Left forelimb (tissue), 1 donor: ENCODE measurements around the gene STIM1.
"Not testable (repeated sequence)": the region's sequence is repeated elsewhere in the genome, so short reads cannot be mapped to it uniquely, and the experiment has no call there.

Source experiments
- DNase-seq: peaks from one replicate; pipeline ENCODE4 v3.0.0-alpha.2; 2018; ENCODE audit warnings: low spot score

The STIM1 gene

DNA sequence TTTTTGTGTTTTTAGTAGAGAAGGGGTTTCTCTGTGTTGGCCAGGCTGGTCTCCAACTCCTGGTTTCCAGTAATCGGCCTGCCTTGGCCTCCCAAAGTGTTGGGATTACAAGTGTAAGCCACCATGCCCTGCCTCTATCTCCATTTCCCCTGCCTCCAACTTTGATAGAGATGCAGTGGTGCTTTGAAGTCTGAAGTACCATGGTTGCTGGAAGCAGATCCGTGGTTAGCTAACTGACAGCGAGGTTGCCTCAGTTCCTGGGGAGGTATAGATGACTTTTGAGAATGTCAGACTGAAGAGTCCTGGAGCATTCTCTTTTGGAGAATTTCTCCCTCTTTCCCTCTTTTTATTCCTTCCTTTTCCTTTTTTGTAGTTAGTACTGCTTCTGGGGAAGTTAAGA, 127.6 kb downstream of the STIM1 start:
- DNase-seq, result no peak

DNA sequence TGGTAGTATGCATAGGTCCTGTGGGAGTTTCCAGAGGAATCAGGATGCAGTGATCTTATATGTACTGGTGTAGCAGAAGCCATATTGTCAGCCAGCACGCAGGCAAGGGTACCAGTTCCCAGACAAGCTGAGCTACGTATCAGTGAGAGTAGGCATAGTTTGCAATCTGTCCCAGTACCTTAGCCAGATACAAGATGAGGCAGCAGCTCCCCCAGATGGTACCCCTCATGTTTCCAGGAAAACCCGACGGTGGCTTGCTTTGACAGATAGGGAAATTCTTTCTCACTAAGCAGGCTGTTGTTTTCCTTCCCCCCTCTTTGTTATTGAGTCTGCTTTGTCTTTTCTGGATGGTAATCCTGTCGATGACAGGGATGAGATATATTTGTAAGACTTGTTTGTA, 129.4 kb downstream of the STIM1 start:
- DNase-seq, result no peak

DNA sequence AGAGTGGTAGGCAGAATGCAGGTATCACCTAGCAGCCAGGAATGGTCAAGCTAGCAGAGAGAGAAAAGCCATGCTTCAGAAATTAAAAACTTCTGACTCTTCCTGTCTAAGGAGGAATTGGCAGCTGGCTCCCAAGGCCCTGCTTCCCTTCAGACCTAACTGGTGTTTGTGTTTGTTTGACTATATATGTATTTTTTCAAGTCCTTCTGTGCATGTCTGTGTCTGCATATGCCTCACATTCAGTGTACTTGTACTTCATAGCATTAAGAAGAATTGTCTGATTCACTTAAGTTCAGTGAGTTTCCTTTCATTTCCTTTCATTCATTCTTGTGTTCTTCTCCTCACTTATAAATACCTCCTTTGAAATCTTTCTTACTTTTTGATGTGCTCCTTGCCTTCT, 130.2 kb downstream of the STIM1 start:
- no peak for DNase-seq

DNA sequence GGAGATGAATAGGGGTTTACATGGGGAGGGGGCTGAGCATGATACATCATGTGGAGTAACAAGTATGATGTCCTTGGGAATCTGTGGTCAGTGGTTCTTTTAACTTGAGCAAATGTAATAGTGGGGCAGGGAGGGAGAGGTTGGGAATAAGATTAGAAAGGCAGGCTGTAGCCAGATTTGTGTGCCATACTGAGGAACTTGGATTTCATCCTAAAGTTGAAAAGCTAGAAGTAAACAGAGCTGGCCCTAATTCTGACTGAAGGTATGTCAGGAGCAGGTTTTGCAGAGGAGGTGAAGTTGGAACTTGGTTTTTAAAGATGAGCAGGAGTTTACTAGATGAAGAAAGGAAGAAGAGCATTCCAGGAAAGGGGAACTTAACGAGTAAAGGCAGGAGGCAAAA, 130.8 kb downstream of the STIM1 start:
- no peak for DNase-seq

DNA sequence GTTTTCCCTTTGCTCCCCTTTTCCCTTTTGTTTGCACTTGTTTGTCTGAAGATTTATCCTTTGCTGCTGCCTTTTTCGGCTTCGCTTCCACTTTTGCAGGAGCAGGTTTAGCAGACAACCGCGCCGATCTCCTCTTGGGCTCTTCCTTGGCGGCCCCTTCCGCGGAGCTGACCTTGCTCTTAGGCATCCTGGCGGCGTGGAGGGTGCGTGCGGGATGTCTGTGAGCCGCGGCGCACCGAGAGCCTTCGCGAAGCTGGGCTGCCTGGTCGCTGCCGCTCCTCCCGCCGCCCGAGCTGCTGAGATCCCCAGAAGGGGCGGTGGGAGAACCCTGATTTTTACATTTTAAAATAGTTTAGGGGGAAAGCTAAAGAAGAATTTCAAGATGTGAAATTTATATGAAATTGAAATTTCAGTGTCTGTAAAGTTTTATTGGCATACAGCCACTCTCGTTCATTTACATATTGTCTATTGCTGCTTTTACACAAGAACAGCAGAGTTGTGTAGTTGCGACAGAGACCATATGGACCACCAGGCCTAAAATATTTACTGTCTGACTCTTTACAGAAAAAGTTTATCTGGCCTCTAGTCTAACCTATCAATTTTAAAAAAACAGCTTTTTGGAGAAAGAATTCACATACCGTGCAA, 133.9 kb downstream of the STIM1 start:
- DNase-seq, result no peak

DNA sequence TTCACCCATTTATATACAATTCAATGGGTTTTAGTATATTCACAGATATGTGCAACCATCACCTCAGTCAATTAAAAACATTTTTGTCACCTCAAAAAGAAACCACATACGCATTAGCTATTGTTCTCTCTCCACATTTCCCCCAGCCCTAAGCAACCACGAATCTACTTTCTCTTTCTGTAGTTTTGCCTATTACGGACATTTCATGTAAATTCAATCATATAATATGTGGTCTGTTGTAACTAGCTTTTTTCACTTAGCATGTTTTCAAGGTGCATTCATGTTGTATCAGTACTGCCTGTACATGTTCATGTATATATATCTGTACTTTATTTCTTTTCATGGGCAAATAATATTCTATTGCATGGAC, 134.4 kb downstream of the STIM1 start:
- no peak for DNase-seq

DNA sequence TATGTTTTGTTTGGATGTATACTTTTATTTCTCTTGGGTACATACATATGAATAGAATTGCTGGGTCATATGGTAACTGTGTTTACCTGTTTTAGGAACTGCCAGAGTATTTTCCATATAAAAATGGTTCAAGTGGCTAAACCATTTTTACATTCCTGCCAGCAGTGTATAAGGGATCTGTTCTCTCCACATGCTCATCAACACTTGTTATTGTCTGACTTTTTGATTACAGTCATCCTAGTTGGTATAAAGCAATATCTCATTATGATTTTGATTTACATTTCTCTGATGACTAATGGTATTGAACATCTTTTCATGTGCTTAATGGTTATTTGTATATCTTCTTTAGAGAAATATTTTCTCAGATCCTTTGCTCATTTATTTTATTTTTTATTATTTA, 134.9 kb downstream of the STIM1 start:
- DNase-seq, result no peak

DNA sequence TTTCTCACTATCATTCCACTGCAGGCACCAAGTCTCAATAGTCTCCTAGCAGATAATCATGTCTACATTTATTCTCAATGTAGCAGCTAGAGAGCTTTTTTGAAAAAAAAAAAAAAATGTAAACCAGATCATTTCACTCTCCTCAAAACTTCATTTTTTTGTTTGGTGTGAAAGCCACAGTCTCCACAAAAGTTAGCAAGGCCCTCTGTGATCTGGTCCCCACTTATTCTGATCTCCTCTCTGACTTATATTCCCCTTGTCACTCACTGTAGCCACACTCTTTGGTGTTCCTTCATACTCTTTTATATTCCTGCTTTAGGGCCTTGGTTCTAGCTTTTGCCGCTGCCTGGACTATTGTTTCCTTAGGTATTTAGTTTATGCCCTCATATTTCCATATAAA, 137.5 kb downstream of the STIM1 start:
- no peak for DNase-seq

DNA sequence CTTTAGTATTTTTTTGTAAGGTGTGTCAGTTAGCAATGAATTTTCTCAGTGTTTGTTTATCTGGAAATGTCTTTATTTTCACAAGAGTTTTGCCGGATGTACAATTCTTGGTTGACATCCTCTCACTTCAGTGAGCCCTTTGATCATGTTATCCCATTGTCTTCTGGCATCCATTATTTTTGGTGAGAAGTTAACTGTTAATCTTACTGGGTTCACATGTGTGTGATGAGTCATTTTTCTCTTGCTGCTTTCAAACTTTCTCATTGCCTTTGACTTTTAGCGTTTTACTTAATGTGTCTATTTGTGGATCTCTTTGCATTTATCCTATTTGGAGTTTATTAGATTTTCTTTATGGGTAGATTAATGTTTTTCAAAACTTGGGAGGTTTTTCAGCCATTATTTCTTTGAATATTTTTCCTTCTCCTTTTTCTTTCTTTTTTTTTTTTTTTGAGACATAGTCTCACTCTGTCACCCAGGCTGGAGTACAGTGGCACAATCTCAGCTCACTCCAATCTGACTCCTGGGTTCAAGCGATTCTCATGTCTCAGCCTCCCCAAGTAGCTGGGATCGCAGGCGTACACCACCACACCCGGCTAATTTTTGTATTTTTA, 138.7 kb downstream of the STIM1 start:
- no peak for DNase-seq

DNA sequence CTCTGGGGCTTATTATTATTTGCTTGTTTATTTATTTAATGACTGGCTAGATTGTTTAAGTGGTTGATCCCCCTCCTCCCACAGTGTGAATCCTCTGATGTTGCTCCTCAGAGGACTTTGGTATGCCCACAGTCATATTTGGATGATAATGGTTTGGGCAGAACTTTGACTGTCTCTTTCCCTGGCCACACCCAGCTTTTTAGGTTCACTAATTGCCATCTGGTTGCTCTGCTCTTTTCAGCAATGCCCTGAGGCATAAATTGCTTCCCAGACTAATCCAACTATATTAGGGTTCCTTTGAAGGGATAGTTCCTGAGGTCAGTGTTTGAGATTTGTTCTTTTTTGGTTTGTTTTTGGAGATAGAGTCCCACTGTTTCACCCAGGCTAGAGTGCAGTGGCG, 139.8 kb downstream of the STIM1 start:
- DNase-seq, result no peak

DNA sequence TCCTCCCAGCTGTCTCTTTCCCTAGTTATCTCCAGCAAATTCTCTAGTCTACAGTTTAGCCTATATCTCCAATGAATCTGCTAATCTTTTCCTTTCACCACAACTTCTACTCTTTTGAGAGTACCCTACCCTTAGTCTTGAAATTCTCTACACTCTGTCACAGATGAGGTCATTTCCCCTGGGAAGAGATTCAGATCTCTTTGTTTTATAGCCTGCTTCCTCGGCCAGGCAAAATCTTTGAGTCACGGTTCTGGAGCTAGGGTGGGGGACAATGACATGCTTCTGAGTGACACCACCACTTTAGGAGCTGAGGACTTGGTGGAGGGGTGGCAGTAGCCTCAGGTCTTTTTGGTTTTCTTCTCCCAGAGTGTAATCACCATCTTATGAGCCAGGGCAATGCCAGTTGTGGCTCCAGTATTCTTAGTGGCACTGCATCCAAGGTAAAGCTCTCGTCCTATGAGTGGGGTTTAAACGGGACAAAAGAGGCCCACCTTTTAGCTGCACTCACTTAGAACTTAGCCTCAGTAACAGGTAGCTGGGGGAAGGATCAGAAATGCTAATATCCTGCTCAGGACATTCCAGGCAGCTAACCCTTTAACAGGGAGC, 140.6 kb downstream of the STIM1 start:
- no peak for DNase-seq

DNA sequence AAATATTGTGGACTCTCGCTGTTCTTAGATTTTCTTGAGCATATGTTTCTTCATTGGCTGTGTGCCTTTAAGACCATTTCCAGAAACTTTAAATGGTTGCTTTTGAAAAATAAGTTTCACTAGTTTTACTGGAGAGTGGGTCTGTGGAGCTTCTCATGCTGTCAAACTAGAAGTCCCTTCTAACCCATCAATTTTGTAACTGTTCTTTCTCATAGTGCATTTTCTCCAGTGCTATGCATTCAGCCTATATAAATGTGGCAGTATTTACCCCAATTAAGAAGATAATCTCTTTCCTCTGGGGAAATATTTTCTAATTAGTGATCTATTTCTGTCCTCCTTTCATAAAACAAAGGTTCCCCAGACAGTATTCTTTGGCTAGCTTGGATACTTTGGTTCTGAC, 141.2 kb downstream of the STIM1 start:
- DNase-seq, result no peak

DNA sequence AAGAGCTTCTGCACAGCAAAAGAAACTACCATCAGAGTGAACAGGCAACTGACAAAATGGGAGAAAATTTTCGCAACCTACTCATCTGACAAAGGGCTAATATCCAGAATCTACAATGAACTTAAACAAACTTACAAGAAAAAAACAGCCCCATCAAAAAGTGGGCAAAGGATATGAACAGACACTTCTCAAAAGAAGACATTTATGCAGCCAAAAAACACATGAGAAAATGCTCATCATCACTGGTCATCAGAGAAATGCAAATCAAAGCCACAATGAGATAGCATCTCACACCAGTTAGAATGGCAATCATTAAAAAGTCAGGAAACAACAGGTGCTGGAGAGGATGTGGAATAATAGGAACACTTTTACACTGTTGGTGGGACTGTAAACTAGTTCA, 149.3 kb downstream of the STIM1 start:
- not testable (repeated sequence) for DNase-seq

DNA sequence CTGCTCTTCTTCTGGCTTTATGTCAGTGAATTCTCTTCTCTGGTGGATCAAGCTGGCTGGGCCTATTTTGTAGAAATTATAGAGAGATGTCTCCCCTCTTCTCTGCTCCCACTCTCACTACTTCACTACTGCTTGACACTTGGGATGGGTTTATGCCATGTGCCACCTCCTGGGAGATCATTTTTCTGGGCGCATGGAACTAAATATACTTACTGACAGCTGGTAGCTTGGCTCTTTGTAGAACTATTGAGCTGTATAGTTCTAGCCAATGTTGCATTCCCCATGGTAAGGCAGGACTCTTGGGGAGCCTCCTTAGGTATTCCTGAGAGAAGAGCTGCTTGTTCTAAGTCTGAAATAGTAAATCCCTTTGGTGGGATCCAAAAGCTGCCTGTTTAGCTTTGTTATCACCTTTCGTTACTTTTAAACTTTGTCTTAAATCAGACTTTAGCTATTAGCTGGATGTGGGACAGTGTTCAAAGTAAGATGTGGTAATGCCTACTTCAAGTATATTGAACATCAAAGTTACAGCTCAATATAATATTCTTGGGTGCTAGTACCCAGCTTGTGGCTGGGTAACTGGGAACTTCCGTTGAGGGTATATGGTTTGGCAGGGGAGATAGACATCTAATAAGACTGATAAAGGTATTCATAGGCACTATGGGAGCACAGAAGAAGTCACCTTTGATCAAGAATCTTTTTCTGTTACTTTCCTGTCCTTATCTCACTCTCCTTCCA, 151.6 kb downstream of the STIM1 start:
- DNase-seq, result no peak

DNA sequence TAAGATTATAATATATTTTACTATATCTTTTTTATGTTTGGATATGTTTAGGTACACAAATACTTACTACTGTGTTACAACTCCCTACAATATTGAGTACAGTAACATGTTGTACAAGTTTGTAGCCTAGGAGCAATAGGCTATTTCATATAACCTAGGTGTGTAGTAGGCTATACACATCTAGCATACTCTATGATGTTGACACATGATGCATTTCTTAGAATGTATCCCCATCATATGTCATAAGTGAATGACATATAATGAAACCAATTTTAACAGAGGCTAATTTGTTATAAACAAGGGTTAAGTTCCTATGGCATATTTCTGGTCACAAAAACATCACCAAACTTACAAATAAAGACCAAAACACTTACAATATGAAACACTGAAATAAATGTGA, 152.7 kb downstream of the STIM1 start:
- no peak for DNase-seq

DNA sequence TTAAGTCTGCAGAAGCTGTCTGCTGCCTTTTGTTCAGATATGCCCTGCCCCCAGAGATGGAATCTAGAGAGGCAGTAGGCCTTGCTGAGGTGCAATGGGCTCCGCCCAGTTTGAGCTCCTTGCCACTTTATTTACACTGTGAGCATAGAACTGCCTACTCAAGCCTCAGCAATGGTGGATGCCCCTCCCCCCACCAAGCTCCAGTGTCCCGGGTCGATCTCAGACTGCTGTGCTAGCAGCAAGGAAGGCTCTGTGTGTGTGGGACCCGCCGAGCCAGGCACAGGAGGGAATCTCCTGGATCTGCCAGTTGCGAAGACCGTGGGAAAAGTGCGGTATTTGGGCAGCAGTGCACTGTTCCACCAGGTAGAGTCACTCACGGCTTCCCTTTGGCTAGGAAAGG, 161.1 kb downstream of the STIM1 start:
- not testable (repeated sequence) for DNase-seq

DNA sequence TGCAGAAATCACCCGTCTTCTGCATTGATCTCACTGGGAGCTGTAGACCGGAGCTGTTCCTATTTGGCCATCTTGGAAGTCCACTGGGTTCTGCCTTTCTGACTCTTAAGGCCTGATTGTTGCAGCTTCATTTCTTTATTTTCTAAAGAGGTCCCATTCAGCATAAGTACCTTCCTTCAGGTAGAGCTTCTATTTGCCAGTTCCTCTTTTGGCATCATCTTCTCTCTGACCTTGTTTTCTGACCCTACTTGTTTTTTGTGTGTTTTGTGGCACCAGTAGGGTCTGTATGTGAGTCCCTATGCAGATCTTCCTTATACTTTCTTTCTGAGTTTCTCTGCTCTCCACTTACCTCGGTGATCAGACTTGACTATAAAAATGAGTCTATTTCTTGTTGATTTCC, 161.7 kb downstream of the STIM1 start:
- DNase-seq, result no peak

DNA sequence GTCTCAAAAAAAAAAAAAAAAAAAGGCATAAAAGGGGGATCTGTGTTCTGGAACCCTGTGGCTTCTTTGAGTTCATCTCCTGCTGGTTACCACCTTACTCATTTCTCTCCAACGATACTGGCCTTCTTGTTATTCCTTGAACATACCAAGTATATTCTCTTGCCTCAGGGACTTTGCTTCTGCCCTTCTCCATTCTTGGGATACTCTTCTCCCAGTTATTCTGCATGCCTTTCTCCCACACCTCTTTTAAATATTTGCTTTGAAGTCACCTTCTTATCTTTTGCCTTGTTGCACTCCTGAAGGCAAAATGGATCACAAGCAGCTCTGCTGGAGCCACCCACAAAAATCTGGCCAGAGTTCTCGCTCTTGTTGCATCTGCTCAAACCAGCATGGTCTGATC, 163.2 kb downstream of the STIM1 start:
- no peak for DNase-seq

DNA sequence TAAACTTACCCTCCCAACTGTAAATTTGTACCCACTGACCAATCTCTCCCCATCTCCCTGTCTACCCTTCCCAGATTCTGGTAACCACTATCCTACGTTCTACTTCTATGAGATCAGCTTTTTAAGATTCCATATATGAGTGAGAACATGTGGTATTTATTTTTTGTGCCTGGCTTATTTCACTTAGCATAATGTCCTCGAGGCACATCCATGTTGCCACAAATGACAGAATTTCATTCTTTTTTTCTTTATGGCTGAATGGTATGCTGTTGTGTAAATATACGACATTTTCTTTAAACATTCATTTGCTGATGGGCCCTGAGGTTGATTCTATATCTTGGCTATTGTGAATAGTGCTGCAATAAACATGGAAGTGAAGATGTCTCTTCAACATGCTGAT, 164.4 kb downstream of the STIM1 start:
- no peak for DNase-seq

DNA sequence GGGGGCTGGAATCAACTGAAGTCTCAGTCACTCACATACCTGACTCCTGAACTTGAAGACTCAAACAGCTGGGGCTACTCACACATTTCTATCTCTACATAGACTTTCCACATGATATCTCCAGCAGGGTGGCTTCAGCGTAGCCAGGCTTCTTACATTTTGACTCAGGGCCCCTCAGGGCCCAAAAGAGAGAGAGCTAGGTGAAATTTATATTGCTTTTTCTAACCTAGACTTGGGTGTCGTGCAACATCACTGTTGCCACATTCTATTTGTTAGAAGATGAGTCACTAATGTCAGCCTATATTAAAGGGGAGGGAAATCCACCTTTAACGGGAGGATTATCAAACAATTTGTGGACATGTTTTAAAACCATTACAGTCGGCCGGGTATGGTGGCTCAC, 167.2 kb downstream of the STIM1 start:
- DNase-seq, result no peak

DNA sequence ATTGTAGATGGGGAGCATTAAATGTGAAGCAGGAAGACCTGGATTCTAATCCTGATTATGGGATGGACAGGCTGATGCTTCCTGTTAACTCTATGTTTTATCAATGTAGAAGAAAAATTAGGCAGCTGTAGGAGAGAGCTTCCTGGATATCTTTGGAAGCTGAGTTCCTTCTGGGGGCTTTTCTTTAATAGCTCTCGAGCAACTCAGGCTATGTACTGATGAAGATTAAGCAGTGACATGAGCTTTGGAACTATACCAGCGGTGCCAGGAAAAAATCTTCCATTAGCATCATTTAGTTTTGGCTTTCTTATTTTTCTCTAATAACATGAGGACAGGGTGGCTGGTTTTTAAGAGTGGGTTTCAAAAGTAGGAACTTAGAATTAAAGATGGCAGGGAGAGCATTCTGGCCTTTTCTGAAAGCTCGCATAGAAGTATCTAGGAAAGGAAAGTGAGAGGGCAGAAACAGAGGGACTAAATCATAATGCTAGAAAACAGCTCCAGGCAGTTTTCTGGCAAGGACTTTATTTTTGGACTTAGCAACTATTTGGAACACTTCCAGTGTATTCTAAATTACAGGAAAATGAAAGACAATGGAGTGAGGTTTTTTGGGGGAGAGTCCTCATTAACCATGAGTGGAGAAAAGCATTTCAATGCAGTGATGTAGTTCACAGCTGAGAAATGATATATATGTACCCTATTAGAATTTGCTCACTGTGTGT, 169.9 kb downstream of the STIM1 start:
- DNase-seq, result no peak

DNA sequence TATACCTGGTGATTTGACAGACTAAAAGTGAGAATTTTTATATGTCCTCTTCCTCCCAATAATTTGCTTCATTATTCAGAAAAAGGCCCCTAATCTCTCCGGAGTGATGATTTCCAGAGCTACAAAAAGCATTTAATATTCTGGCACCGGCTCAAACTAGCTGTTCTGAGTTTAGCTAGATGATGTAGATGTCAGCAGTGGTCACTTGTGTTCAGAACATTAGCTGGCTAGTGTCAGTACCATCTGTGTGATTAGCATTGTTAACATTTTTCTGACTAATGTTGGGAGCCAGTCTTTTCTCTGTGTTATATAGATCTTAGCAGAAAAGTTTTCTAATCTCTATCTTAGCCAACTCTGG, 170.5 kb downstream of the STIM1 start:
- no peak for DNase-seq

DNA sequence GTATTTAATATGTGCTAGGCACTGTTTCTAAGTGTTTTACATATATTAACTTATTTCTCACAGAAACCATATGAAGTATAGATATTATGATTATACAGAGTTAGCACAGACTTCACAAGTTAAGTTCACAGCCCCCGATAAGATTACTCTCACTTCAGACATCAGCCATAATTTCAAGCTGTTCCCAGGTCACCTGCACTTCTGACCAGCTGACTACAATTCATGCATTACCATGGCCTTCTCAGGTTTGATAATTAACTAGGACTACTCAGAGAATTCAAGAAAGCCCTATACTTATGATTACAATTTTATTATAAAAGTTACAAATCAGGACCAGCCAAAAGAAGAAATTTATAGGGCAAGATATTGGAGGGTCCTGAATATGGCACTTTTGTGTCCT, 170.9 kb downstream of the STIM1 start:
- DNase-seq, result no peak
